Caco-2 (cell line): ENCODE measurements around the gene NDST1. TPM values are rescaled to one million over a fixed set of nuclear protein-coding genes. Genes with fewer than 3 reads are reported as not detected.

Experiments used
- BruUV-seq: library from RNA; stranded (reverse); fragments of 400-500 nt; replicated peaks from 2 replicates; lab custom pipeline; 2021; lab: Mats Ljungman, UMichigan
- CTCF ChIA-PET: fragments of 300-600 bp; sonication (Branson Sonifier 250); formaldehyde crosslinking; loops from one replicate; lab custom pipeline; 2022; ENCODE audit warnings: antibody characterized with exemption; lab: Charles Lee
- POLR2A ChIA-PET: fragments of 300-600 bp; sonication (Branson Sonifier 250); formaldehyde crosslinking; loops from one replicate; lab custom pipeline; 2022; ENCODE audit warnings: antibody characterized with exemption; lab: Charles Lee
- DNase-seq, 2 experiments: peaks; one replicate each; pipeline versions ENCODE4 v3.0.0 to v3.0.0-alpha.2; 2020 to 2022
- H3K27me3 ChIP-seq: replicated peaks from 2 replicates; pipeline ENCODE4 v1.6.0; 2011; ENCODE audit warnings: low read length; ENCODE audit not compliant: control insufficient read depth, insufficient read depth
- H3K36me3 ChIP-seq: 2 replicates; pipeline ENCODE4 v1.5.1; 2011; ENCODE audit warnings: low read length; ENCODE audit not compliant: control insufficient read depth, insufficient read depth
- H3K4me1 ChIP-seq: fragments of 250-450 bp; sonication (Bioruptor Pico); 2 replicates; pipeline ENCODE4 v1.5.1; 2020; ENCODE audit warnings: mild to moderate bottlenecking
- H3K4me3 ChIP-seq: 2 replicates; pipeline ENCODE4 v1.5.1; 2011; ENCODE audit warnings: low read depth, mild to moderate bottlenecking, control low read depth, low read length
- H3K9me3 ChIP-seq: fragments of 250-450 bp; sonication (Bioruptor Pico); 2 replicates; pipeline ENCODE4 v1.5.1; 2020; ENCODE audit warnings: mild to moderate bottlenecking, moderate library complexity
- H3K27ac Mint-ChIP-seq: one replicate; pipeline ENCODE4 v1.8.0; 2022; ENCODE audit warnings: mixed read lengths; ENCODE audit not compliant: unreplicated experiment
- H3K27me3 Mint-ChIP-seq: one replicate; pipeline ENCODE4 v1.8.0; 2022; ENCODE audit warnings: mixed read lengths; ENCODE audit not compliant: insufficient read depth, unreplicated experiment
- H3K36me3 Mint-ChIP-seq: one replicate; pipeline ENCODE4 v1.8.0; 2022; ENCODE audit warnings: mild to moderate bottlenecking, mixed read lengths; ENCODE audit not compliant: insufficient read depth, unreplicated experiment
- H3K4me1 Mint-ChIP-seq: one replicate; pipeline ENCODE4 v1.8.0; 2022; ENCODE audit warnings: low read depth, mixed read lengths; ENCODE audit not compliant: unreplicated experiment
- H3K4me3 Mint-ChIP-seq: one replicate; pipeline ENCODE4 v1.8.0; 2022; ENCODE audit warnings: mild to moderate bottlenecking, moderate library complexity, mixed read lengths; ENCODE audit not compliant: unreplicated experiment
- H3K9me3 Mint-ChIP-seq: one replicate; pipeline ENCODE4 v1.8.0; 2022; ENCODE audit warnings: mixed read lengths; ENCODE audit not compliant: unreplicated experiment
- intact Hi-C: fragments of 100-400 bp; cut with micrococcal nuclease; formaldehyde crosslinking; loops from one replicate; pipeline ENCODE4 v1.10.0; 2022; ENCODE audit not compliant: unreplicated experiment
- total RNA-seq: library from RNA; stranded (reverse); gene quantifications from 2 replicates; pipeline ENCODE4 v1.2.3, GENCODE V29; 2022
- TF ChIP-seq, protein P1 (sequence below), 2 experiments: fragments of 200-600 bp in 1 of 2; IDR thresholded peaks; 1 replicate in 1 of 2; 2 replicates in 1 of 2; pipeline versions ENCODE4 v1.5.1 to v1.8.0; 2011 to 2022; ENCODE audit warnings: antibody characterized with exemption in 1 of 2, control low read depth in 1 of 2, inconsistent platforms in 1 of 2, low read depth in 1 of 2, low read length in 1 of 2, mild to moderate bottlenecking in 1 of 2, moderate library complexity in 1 of 2; ENCODE audit not compliant: insufficient read depth in 1 of 2, severe bottlenecking in 1 of 2, unreplicated experiment in 1 of 2

NDST1 gene
- total RNA-seq, 1 experiment from 2014 or later: 110 TPM

DNA sequence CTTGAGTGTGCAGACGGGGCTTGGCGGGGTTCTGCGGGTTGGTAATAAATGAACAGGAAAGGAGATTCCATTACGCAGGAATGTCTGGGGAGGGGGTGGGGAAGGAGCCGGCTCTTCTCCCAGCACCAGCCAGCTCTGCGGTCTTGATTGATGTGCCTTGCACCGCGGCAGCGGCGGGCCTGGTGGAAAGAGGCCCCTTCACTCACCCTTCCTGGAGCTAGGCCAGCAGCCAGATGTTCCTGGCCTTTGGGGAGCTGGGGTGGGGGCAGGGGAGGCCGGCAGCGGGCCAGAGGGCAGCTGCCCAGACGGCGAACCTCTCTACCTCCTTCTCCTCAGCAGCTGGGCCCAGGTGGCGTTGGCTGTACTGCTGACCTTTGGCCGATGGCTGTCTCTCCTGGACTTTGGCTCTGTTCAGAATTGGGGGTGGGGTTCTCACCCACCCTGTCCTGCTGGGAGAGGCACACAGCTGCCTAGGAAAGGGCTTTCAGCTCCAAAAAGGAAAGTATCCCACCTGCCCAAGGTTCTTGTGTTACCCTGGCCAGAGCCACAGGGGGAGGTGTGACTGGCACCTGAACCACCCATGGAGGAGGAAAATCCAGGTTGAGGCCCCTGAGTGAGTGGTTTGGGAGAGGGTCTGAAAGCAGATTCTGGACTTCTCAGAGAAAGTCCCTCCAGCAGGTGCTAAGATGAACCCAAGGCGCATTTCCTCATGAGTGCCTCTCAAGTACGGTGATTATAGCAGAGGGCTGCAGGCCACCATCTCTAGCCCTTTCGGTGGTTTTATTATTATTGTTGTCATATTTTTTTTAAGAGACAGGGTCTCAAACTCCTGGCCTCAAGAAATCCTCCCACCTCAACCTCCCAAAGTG lies 74.5 kb downstream of the NDST1 start:
- POLR2A ChIA-PET: interaction anchor here (0.5 to 1.3 kb wide), 2 partner anchors 132 to 1102 kb away, joined by 3 to 4 read pairs; no protein-coding TSS in a partner anchor
- no peaks in the 10 kb centered on the region for H3K9me3 ChIP-seq
- Mint-ChIP-seq H3K27me3 (no peaks in the 10 kb centered on the region), H3K9me3 (no peaks in the 10 kb centered on the region), H3K36me3 (no peaks in the 10 kb centered on the region), H3K27ac (peak overlapping the region; percentile 91), H3K4me3 (peak overlapping the region; percentile 75), H3K4me1 (peaks cover 17% of the 10 kb centered on the region)
- BruUV-seq: no TSS peak
- CTCF ChIA-PET: interaction anchor here (0.9 to 1.5 kb wide), 6 partner anchors 20 to 133 kb away, joined by 3 to 15 read pairs (median 4); partner anchors contain the start of gene RPS14
- peak; percentile 88 to 94 for DNase-seq
- H3K36me3 ChIP-seq: no peaks in the 10 kb centered on the region
- H3K27me3 ChIP-seq: no peaks in the 10 kb centered on the region
- H3K4me3 ChIP-seq: peak overlapping the region; percentile 32
- TF ChIP-seq, protein P1, sequence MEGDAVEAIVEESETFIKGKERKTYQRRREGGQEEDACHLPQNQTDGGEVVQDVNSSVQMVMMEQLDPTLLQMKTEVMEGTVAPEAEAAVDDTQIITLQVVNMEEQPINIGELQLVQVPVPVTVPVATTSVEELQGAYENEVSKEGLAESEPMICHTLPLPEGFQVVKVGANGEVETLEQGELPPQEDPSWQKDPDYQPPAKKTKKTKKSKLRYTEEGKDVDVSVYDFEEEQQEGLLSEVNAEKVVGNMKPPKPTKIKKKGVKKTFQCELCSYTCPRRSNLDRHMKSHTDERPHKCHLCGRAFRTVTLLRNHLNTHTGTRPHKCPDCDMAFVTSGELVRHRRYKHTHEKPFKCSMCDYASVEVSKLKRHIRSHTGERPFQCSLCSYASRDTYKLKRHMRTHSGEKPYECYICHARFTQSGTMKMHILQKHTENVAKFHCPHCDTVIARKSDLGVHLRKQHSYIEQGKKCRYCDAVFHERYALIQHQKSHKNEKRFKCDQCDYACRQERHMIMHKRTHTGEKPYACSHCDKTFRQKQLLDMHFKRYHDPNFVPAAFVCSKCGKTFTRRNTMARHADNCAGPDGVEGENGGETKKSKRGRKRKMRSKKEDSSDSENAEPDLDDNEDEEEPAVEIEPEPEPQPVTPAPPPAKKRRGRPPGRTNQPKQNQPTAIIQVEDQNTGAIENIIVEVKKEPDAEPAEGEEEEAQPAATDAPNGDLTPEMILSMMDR (IDR thresholded peaks at IDR 0.05; ENCODE audit: insufficient read depth in 1 of 2, low read depth in 1 of 2, low read length in 1 of 2, severe bottlenecking in 1 of 2, unreplicated experiment in 1 of 2): no peak
- H3K4me1 ChIP-seq: peaks cover 57% of the 10 kb centered on the region
- intact Hi-C loops: loop anchor here (1.0 to 2.0 kb wide), 6 partner anchors 13 to 74 kb away; no protein-coding TSS in a partner anchor

DNA sequence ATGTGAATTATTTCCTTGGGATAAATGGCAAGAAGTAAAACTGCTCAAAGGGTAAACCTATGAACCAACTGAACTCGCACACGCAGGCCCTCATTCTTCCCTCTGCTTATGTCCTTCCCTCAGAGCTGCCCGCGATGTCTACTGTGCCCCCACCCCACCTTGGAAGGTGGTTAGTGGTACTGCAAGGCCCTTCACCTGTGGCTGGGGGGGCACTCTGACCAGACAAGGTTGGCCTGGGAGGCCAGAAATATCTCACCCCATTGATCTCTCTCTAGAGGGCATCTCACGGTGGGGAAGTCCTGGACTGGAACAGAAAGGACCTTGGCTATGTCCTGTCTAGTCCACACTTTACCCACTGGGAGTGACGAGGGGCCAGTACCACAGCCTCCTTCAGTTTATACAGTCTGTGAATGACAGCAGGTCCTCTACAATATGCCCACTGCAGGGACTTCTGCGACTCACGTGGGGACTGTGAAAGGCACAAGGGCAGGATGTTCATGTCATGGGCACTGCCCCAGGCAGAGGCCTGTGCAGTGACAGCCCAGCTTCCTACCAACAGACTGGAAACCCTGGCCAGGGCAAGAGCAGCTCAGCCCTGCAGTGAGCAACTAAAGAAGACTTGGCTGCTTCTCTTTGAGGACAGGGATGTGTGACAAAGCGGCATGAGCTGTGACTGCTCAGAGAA lies 75.8 kb downstream of the NDST1 start:
- CTCF ChIA-PET: interaction anchor here (0.5 to 0.7 kb wide), 2 partner anchors 198 to 416 kb away, joined by 3 to 5 read pairs; no protein-coding TSS in a partner anchor
- H3K27ac Mint-ChIP-seq: peak overlapping the region; percentile 91
- Histone ChIP-seq H3K4me1 (peaks cover 68% of the 10 kb centered on the region), H3K9me3 (no peaks in the 10 kb centered on the region), H3K27me3 (no peaks in the 10 kb centered on the region), H3K36me3 (no peaks in the 10 kb centered on the region), H3K4me3 (no peak overlapping the region)
- POLR2A ChIA-PET: interaction anchor here (0.6 kb wide), 1 partner anchor 59 kb away, joined by 4 read pairs; no protein-coding TSS in a partner anchor
- no peak for DNase-seq
- BruUV-seq: no TSS peak
- H3K27me3 Mint-ChIP-seq: no peaks in the 10 kb centered on the region
- intact Hi-C loops: loop anchor here (2.0 kb wide), 1 partner anchor 25 kb away; no protein-coding TSS in a partner anchor
- TF ChIP-seq, protein P1 (IDR thresholded peaks at IDR 0.05; ENCODE audit: insufficient read depth in 1 of 2, low read depth in 1 of 2, low read length in 1 of 2, severe bottlenecking in 1 of 2, unreplicated experiment in 1 of 2): no peak
- H3K9me3 Mint-ChIP-seq: no peaks in the 10 kb centered on the region
- H3K36me3 Mint-ChIP-seq: no peaks in the 10 kb centered on the region
- H3K4me3 Mint-ChIP-seq: no peak overlapping the region
- H3K4me1 Mint-ChIP-seq: peaks cover 17% of the 10 kb centered on the region
